Duodenal mucosa (tissue), 2 donors: ENCODE measurements around the gene PRDX6.
"Not testable (repeated sequence)": the region's sequence is repeated elsewhere in the genome, so short reads cannot be mapped to it uniquely, and the experiment has no call there.

Experiments
- H3K27ac ChIP-seq: one replicate; pipeline ENCODE4 v1.7.0; 2013; ENCODE audit warnings: low read depth, low read length
- H3K27me3 ChIP-seq, 2 donors: one replicate each; pipeline ENCODE4 v1.7.0; 2013; ENCODE audit warnings: low read length in 2 of 2, control low read depth in 1 of 2; ENCODE audit not compliant: insufficient read depth in 2 of 2, control insufficient read depth in 1 of 2
- H3K36me3 ChIP-seq, 2 donors: one replicate each; pipeline ENCODE4 v1.7.0; 2013; ENCODE audit warnings: low read length in 2 of 2, control low read depth in 1 of 2; ENCODE audit not compliant: insufficient read depth in 2 of 2, control insufficient read depth in 1 of 2
- H3K4me1 ChIP-seq, 2 donors: one replicate each; pipeline ENCODE4 v1.7.0; 2013; ENCODE audit warnings: low read length in 2 of 2, control low read depth in 1 of 2; ENCODE audit not compliant: insufficient read depth in 2 of 2, control insufficient read depth in 1 of 2
- H3K4me3 ChIP-seq, 2 donors: one replicate each; pipeline ENCODE4 v1.7.0; 2013; ENCODE audit warnings: low read length in 2 of 2, low read depth in 1 of 2
- H3K9ac ChIP-seq, 2 donors: one replicate each; pipeline ENCODE4 v1.7.0; 2013; ENCODE audit warnings: low read length in 2 of 2, low read depth in 1 of 2
- H3K9me3 ChIP-seq, 2 donors: one replicate each; pipeline ENCODE4 v1.7.0; 2013; ENCODE audit warnings: low read length in 2 of 2, control low read depth in 1 of 2; ENCODE audit not compliant: control insufficient read depth in 1 of 2

The PRDX6 gene

GRCh38 chr1:173507847-173508209, 30.7 kb downstream of the PRDX6 start:
- no peaks in the 10 kb centered on the region for H3K9me3 ChIP-seq
- H3K36me3 ChIP-seq, result no peaks in the 10 kb centered on the region
- peaks cover 0 to 4% of the 10 kb centered on the region in 2 donors for H3K4me1 ChIP-seq
- H3K27ac ChIP-seq, result no peak overlapping the region
- H3K9ac ChIP-seq, result no peak overlapping the region
- H3K4me3 ChIP-seq, result no peak overlapping the region
- no peaks in the 10 kb centered on the region for H3K27me3 ChIP-seq

GRCh38 chr1:173508541-173508940, 31.4 kb downstream of the PRDX6 start:
- H3K36me3 ChIP-seq, result no peaks in the 10 kb centered on the region
- no peaks in the 10 kb centered on the region for H3K27me3 ChIP-seq
- no peak overlapping the region for H3K27ac ChIP-seq
- no peak overlapping the region for H3K4me3 ChIP-seq
- no peak overlapping the region for H3K9ac ChIP-seq
- no peaks in the 10 kb centered on the region for H3K9me3 ChIP-seq
- peaks cover 0 to 4% of the 10 kb centered on the region in 2 donors for H3K4me1 ChIP-seq

DNA sequence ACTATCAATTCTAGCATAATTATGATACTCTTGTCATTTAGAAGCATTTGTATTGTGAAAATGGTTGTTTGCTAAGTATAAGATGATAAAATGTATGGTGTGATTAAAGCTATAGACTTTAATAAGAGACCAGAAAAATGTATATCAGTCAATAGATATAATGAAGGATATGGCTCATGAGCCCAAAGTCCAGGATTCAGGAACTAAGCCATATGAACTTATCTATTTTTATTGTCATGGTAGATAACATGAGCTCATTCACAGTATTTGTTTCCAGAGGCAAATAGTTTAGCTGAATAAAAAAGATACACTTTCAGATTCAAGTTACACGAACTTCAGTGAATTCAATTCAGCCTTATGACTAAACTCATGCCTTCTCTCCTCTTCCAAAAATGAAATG, 32.7 kb downstream of the PRDX6 start:
- Histone ChIP-seq H3K27ac (no peak overlapping the region), H3K4me1 (peaks cover 0 to 4% of the 10 kb centered on the region in 2 donors), H3K36me3 (no peaks in the 10 kb centered on the region), H3K27me3 (no peaks in the 10 kb centered on the region), H3K9ac (no peak overlapping the region), H3K4me3 (no peak overlapping the region), H3K9me3 (no peaks in the 10 kb centered on the region)

GRCh38 chr1:173514503-173514902, 37.4 kb downstream of the PRDX6 start:
- not testable (repeated sequence) for H3K4me3 ChIP-seq, H3K27ac ChIP-seq, H3K9me3 ChIP-seq, H3K27me3 ChIP-seq, H3K36me3 ChIP-seq, H3K4me1 ChIP-seq, H3K9ac ChIP-seq

DNA sequence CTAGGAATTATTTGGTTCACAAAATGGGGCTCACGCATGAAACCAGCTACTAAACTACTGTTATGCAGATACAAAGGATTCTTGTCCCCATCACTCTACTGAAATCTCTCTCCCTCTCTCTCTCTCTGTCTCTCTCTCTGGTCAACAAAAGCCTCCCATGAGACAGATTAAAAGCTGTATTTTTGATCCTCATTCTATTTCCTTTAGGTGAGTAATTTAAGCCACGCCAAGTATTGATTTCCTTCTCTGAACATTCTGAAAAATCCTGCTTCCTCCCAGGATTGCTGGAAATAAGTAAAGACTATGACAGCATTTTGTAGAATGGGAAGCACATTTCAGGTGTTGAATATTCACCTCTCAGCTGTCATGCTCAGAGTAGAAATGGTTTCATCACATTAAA, 43.7 kb downstream of the PRDX6 start:
- Histone ChIP-seq H3K27me3 (no peaks in the 10 kb centered on the region), H3K36me3 (no peaks in the 10 kb centered on the region), H3K9me3 (no peaks in the 10 kb centered on the region), H3K4me3 (no peak overlapping the region), H3K9ac (no peak overlapping the region), H3K27ac (no peak overlapping the region), H3K4me1 (no peaks in the 10 kb centered on the region)

GRCh38 chr1:173523329-173523728, 46.2 kb downstream of the PRDX6 start:
- Histone ChIP-seq H3K36me3 (no peaks in the 10 kb centered on the region), H3K27me3 (no peaks in the 10 kb centered on the region), H3K9me3 (no peaks in the 10 kb centered on the region), H3K9ac (no peak overlapping the region), H3K4me3 (no peak overlapping the region), H3K27ac (no peak overlapping the region), H3K4me1 (no peaks in the 10 kb centered on the region)

DNA sequence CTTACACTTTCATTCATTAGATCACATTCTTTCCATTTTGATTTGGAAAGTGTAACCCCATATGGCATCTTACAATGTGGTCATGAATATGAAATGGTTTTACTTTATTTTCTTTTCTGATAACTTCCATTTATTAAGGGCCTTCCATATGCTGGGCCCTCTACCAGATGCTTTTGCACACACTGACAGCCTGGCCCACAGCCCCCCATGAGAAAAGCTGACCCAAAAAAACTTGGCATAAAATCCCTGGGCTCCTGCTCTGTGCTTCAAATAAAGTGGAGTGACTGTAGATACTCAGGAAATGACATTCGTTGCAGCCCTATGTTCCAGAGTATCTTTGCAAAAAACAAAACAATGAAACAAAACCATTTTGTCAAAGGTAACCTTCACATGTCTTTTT, 48.8 kb downstream of the PRDX6 start:
- H3K27ac ChIP-seq, result no peak overlapping the region
- no peak overlapping the region for H3K9ac ChIP-seq
- H3K36me3 ChIP-seq, result no peaks in the 10 kb centered on the region
- H3K4me3 ChIP-seq, result no peak overlapping the region
- no peaks in the 10 kb centered on the region for H3K9me3 ChIP-seq
- no peaks in the 10 kb centered on the region for H3K27me3 ChIP-seq
- H3K4me1 ChIP-seq, result no peaks in the 10 kb centered on the region

- Histone ChIP-seq H3K4me3 (no peak overlapping the region), H3K9me3 (no peaks in the 10 kb centered on the region), H3K27ac (no peak overlapping the region), H3K27me3 (no peaks in the 10 kb centered on the region), H3K36me3 (no peaks in the 10 kb centered on the region), H3K4me1 (no peaks in the 10 kb centered on the region), H3K9ac (no peak overlapping the region)
Measured at GRCh38 chr1:173527151-173527826, 50.2 kb downstream of the PRDX6 start.

- Histone ChIP-seq H3K4me3 (no peak overlapping the region), H3K9ac (no peak overlapping the region), H3K36me3 (no peaks in the 10 kb centered on the region), H3K27me3 (no peaks in the 10 kb centered on the region), H3K27ac (no peak overlapping the region), H3K9me3 (no peaks in the 10 kb centered on the region), H3K4me1 (no peaks in the 10 kb centered on the region)
Measured at GRCh38 chr1:173529106-173529505, 52.0 kb downstream of the PRDX6 start.

DNA sequence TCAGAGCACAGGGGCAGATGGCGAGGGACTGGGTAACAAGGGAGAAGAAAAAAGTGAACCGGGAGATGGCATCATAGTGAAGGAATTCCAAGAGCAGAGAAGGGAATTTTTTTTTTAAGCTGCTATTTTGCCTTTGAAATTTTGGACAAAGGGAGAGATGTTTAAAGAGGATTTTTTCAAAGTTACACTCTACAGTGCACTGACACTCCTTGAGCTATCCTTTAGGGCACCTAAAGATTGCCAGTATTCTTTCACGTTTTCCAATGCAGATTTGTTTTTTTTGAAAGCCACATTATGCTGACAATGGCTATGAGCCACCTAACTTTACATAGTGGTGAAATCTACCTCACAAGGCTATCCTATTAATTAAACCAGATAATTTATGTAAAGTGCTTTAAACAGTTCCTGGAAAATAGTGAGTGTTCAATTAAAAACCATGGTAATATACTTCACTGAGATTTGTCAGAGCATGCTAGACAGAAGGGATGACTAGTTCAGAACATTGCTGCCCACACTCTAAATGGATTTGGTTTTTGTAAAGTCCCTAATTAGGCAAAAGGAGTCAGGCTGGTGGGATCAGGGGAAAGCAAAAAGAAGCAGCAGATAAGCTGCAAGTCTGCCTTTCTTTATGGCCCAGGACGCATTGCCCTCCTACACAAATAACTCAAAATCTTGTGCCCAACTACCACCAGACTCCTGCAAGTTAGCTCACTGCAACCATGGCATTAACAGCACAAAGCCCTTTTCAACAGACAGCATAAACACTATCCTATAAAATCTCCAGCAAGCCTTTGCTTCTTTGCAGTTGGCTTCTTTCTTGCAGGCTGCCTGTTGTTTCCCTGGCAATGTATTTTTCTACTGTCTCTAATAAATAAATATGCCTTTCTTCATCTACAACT, 53.9 kb downstream of the PRDX6 start:
- no peaks in the 10 kb centered on the region for H3K27me3 ChIP-seq
- H3K4me3 ChIP-seq, result no peak overlapping the region
- no peaks in the 10 kb centered on the region for H3K4me1 ChIP-seq
- no peak overlapping the region for H3K9ac ChIP-seq
- no peak overlapping the region for H3K27ac ChIP-seq
- H3K9me3 ChIP-seq, result no peaks in the 10 kb centered on the region
- H3K36me3 ChIP-seq, result no peaks in the 10 kb centered on the region
